K562 (cell line): Measurements from ENCODE around the gene AKAP6. TPM values are rescaled to one million over a fixed set of nuclear protein-coding genes. Genes with fewer than 3 reads are reported as not detected.

Source experiments
- ATAC-seq: fragments of 200-7000 bp; cut with Tn5 transposase; 3 replicates; pipeline ENCODE4 v1.9.1; 2020; ENCODE audit warnings: moderate library complexity
- BruUV-seq: library from RNA; stranded (reverse); fragments of 400-500 nt; replicated peaks from 2 replicates; lab custom pipeline; 2021; lab: Mats Ljungman, UMichigan
- CTCF ChIA-PET: fragments of 300-600 bp; formaldehyde crosslinking; extraction: SDS; loops from one replicate; lab custom pipeline; 2021; ENCODE audit warnings: low intra/inter-chr PET ratio; lab: Yijun Ruan, JAX
- POLR2A ChIA-PET: fragments of 300-600, 350-650 bp; sonication (Branson Sonifier 250); formaldehyde crosslinking; extraction: SDS; loops from one replicate; lab custom pipeline; 2021; ENCODE audit warnings: antibody characterized with exemption, inconsistent platforms; lab: Yijun Ruan, JAX
- DNase-seq, 4 experiments: peaks; one replicate each; pipeline versions ENCODE4 v3.0.0 to v3.0.0-alpha.2; 2011 to 2018; ENCODE audit warnings: low spot score in 3 of 4, mixed read lengths in 3 of 4; ENCODE audit errors: extremely low read depth in 1 of 4
- FAIRE-seq: peaks from 2 replicates; lab custom pipeline; 2011; peaks lifted over from hg19 to GRCh38; lab: Jason Lieb, UNC
- H2AFZ ChIP-seq: 2 replicates; pipeline ENCODE4 v1.6.0; 2011; ENCODE audit warnings: low read depth, low read length, control low read depth, inconsistent platforms
- H3K27ac ChIP-seq: fragments of 200-600 bp; 3 replicates; pipeline ENCODE4 v1.8.0; 2011; ENCODE audit warnings: low read depth, mild to moderate bottlenecking, control low read depth, inconsistent platforms, low read length, moderate library complexity, mixed read lengths; ENCODE audit errors: extremely low read depth
- H3K27me3 ChIP-seq, 2 experiments: fragments of 300-600 bp in 1 of 2; 2 replicates in 1 of 2; 3 replicates in 1 of 2; pipeline versions ENCODE4 v1.6.0 to v1.8.0; 2011; ENCODE audit warnings: inconsistent platforms in 2 of 2, low read length in 2 of 2, mild to moderate bottlenecking in 1 of 2, mixed read lengths in 1 of 2, moderate library complexity in 1 of 2; ENCODE audit not compliant: control insufficient read depth in 2 of 2, insufficient read depth in 2 of 2
- H3K36me3 ChIP-seq: fragments of 300-600 bp; 3 replicates; pipeline ENCODE4 v1.8.0; 2011; ENCODE audit warnings: mild to moderate bottlenecking, low read length, inconsistent platforms; ENCODE audit not compliant: control insufficient read depth, insufficient read depth
- H3K4me1 ChIP-seq, 2 experiments: fragments of 200-600 bp in 1 of 2; replicated peaks in 1 of 2; 2 replicates in 1 of 2; 3 replicates in 1 of 2; pipeline versions ENCODE4 v1.5.1 to v1.8.0; 2011; ENCODE audit warnings: inconsistent platforms in 2 of 2, low read length in 2 of 2, mild to moderate bottlenecking in 1 of 2, mixed read lengths in 1 of 2, moderate library complexity in 1 of 2; ENCODE audit not compliant: control insufficient read depth in 2 of 2, insufficient read depth in 2 of 2
- H3K4me2 ChIP-seq: 2 replicates; pipeline ENCODE4 v1.6.1; 2011; ENCODE audit warnings: low read length, control low read depth, inconsistent platforms, mixed read lengths; ENCODE audit not compliant: insufficient read depth
- H3K4me3 ChIP-seq: fragments of 200-600 bp; sonication (generic), shearing (Covaris generic); 2 replicates; pipeline ENCODE4 v1.5.1; 2016; ENCODE audit warnings: control low read depth, inconsistent platforms
- H3K79me2 ChIP-seq: fragments of 200-600 bp; 3 replicates; pipeline ENCODE4 v1.8.0; 2011; ENCODE audit warnings: low read length, inconsistent platforms; ENCODE audit not compliant: control insufficient read depth, insufficient read depth
- H3K9ac ChIP-seq, 2 experiments: 2 replicates each; pipeline versions ENCODE4 v1.6.0 to v1.6.1; 2011; ENCODE audit warnings: low read depth in 2 of 2, low read length in 2 of 2, control low read depth in 1 of 2, inconsistent platforms in 1 of 2, mild to moderate bottlenecking in 1 of 2, mixed read lengths in 1 of 2; ENCODE audit not compliant: insufficient read depth in 1 of 2
- H3K9me1 ChIP-seq: one replicate; pipeline ENCODE4 v1.6.0; 2011; ENCODE audit warnings: inconsistent platforms, mild to moderate bottlenecking, low read length, moderate library complexity; ENCODE audit not compliant: control insufficient read depth, insufficient read depth
- H3K9me3 ChIP-seq: replicated peaks from 2 replicates; pipeline ENCODE4 v1.5.1; 2011; ENCODE audit warnings: low read depth, low read length, inconsistent platforms; ENCODE audit not compliant: control insufficient read depth, insufficient read depth
- H4K20me1 ChIP-seq: replicated peaks from 2 replicates; pipeline ENCODE4 v1.6.1; 2011; ENCODE audit warnings: low read length, inconsistent platforms, mixed read lengths; ENCODE audit not compliant: control insufficient read depth, insufficient read depth
- BCL6 ChIP-seq: fragments of 250-450 bp; sonication (Bioruptor Pico); IDR thresholded peaks from 2 replicates; pipeline ENCODE4 v1.4.0; 2020
- CTCF ChIP-seq, 3 experiments: IDR thresholded peaks in 2 of 3; conservative IDR thresholded peaks in 1 of 3; 2 replicates each; pipeline ENCODE4 v1.5.1; 2011 to 2012; ENCODE audit warnings: low read length in 3 of 3, mild to moderate bottlenecking in 3 of 3, control low read depth in 2 of 3, improper control_type of control experiment in 1 of 3, inconsistent platforms in 1 of 3, low read depth in 1 of 3, mixed read lengths in 1 of 3, moderate library complexity in 1 of 3; ENCODE audit not compliant: insufficient read depth in 2 of 3
- E2F6 ChIP-seq, 2 experiments: IDR thresholded peaks; 2 replicates each; pipeline ENCODE4 v1.6.1; 2011; ENCODE audit warnings: borderline replicate concordance in 1 of 2, control low read depth in 1 of 2, low read depth in 1 of 2, low read length in 1 of 2, mild to moderate bottlenecking in 1 of 2, mixed read lengths in 1 of 2, moderate library complexity in 1 of 2; ENCODE audit not compliant: insufficient read depth in 1 of 2, insufficient read length in 1 of 2, poor library complexity in 1 of 2, severe bottlenecking in 1 of 2; ENCODE audit errors: extremely low read depth in 1 of 2
- KLF10 ChIP-seq: fragments of 250-450 bp; sonication (Bioruptor Pico); IDR thresholded peaks from 2 replicates; pipeline ENCODE4 v1.6.1; 2021; ENCODE audit warnings: matching md5 sums
- NR4A1 ChIP-seq, 2 experiments: fragments of 250-450 bp in 1 of 2; fragments of 450-650 bp in 1 of 2; sonication (Bioruptor Pico) in 1 of 2; IDR thresholded peaks; 2 replicates each; pipeline versions ENCODE4 v1.4.0 to v1.6.1; 2016 to 2020; ENCODE audit warnings: mild to moderate bottlenecking in 2 of 2, missing compliant biosample characterization in 1 of 2, missing genetic modification characterization in 1 of 2, moderate library complexity in 1 of 2
- XRCC4 ChIP-seq: IDR thresholded peaks from one replicate; pipeline ENCODE4 v1.6.1; 2011; ENCODE audit not compliant: insufficient read depth, insufficient read length; ENCODE audit errors: extremely low read depth
- WGBS: fragments of 100-300 bp; shearing (Covaris generic); methylation state at CpG from one replicate; pipeline ENCODE4 v1.1.6; 2016; ENCODE audit warnings: low coverage, mixed read lengths; ENCODE audit not compliant: insufficient coverage; ENCODE audit errors: missing lambda C conversion rate; 5-methylcytosine and 5-hydroxymethylcytosine counted together
- in situ Hi-C: fragments of 300-500 bp; cut with MboI; formaldehyde crosslinking; loops from 4 replicates; pipeline ENCODE4 v1.15.0; 2018; ENCODE audit warnings: inconsistent platforms, mixed read lengths
- intact Hi-C: fragments of 100-400 bp; cut with micrococcal nuclease; formaldehyde crosslinking; loops from 2 replicates; pipeline ENCODE4 v1.14.2; 2022
- polyA plus RNA-seq, 8 experiments: library from polyadenylated mRNA; depleted of rRNA in 4 of 8; stranded (reverse) in 5 of 8; unstranded in 3 of 8; fragments of >200 nt; fragmentation: Nextera tagmentation in 2 of 8; fragmentation: Illumina TruSeq in 1 of 8; extraction: Ambion mirVana in 2 of 8; extraction: Trizol in 1 of 8; gene quantifications; 2 replicates each; pipeline versions ENCODE4 v1.2.1 to v1.2.3, GENCODE V29; 2011 to 2014; ENCODE audit warnings: inconsistent platforms in 1 of 8, missing spikeins in 1 of 8
- total RNA-seq, 7 experiments: library from RNA; depleted of rRNA in 6 of 7; stranded (reverse); fragments of >200 nt in 6 of 7; fragmentation: Illumina TruSeq in 2 of 7; extraction: Trizol in 2 of 7; gene quantifications; 2 replicates each; pipeline versions ENCODE4 v1.2.1 to v1.2.3, GENCODE V29; 2011 to 2021; ENCODE audit warnings: low replicate concordance in 1 of 7

AKAP6 gene
- total and polyA plus RNA-seq, 9 of the 15 experiments (the other 6 are each of a cell fraction or from before 2014, with no cell fraction given) = 0.03 to 1.7 (median 0.48) TPM

GRCh38 chr14:32428875-32429274 is 99.8 kb downstream of the AKAP6 start:
- WGBS = 33% methylated on average over 4 of the region's 4 CpGs
- ChIA-PET CTCF (no interaction called here), POLR2A (no interaction called here)
- Histone ChIP-seq H3K36me3 (no peaks in the 10 kb centered on the region), H4K20me1 (no peaks in the 10 kb centered on the region), H3K9me3 (no peaks in the 10 kb centered on the region), H3K27me3 (no peaks in the 10 kb centered on the region), H3K4me1 (peaks cover 0 to 2% of the 10 kb centered on the region in 2 experiments; a peak in 2 of 5 replicates), H3K4me3 (no peak overlapping the region), H3K9me1 (no peaks in the 10 kb centered on the region), H2AFZ (no peak overlapping the region), H3K4me2 (no peak overlapping the region), H3K79me2 (no peaks in the 10 kb centered on the region), H3K9ac (no peak overlapping the region), H3K27ac (no peak overlapping the region)
- TF ChIP-seq CTCF (IDR thresholded peaks at IDR 0.05 in 2 of 3, conservative IDR thresholded peaks at IDR 0.05 in 1 of 3; ENCODE audit: insufficient read depth in 2 of 3, low read depth in 1 of 3, low read length in 3 of 3) (no peak), KLF10 (no peak), BCL6 (CRISPR knock-in tag) (no peak), NR4A1 (CRISPR knock-in tag; IDR thresholded peaks at IDR 0.05) (no peak), NR4A1 (tag; IDR thresholded peaks at IDR 0.05) (no peak), XRCC4 (no peak), E2F6 (IDR thresholded peaks at IDR 0.05; ENCODE audit: borderline replicate concordance in 1 of 2, extremely low read depth in 1 of 2, insufficient read depth in 1 of 2, insufficient read length in 1 of 2, low read depth in 1 of 2, low read length in 1 of 2, poor library complexity in 1 of 2, severe bottlenecking in 1 of 2) (no peak)
- intact Hi-C loops (no loop called here), in situ Hi-C loops (no loop called here)
- FAIRE-seq (no peak), DNase-seq (no peak), ATAC-seq (no peak)
- no TSS peak for BruUV-seq
